HL-60 (cell line): ENCODE measurements around the gene ARL3.

Source experiments
- POLR2AphosphoS5 ChIP-seq: IDR thresholded peaks from 2 replicates; pipeline ENCODE4 v1.6.1; 2012; ENCODE audit warnings: low read depth
- REST ChIP-seq: IDR thresholded peaks from 2 replicates; pipeline ENCODE4 v1.6.1; 2012; ENCODE audit warnings: low read depth; ENCODE audit not compliant: insufficient replicate concordance
- TF ChIP-seq, protein P1 (sequence below): IDR thresholded peaks from one replicate; pipeline ENCODE4 v1.5.1; 2011; ENCODE audit warnings: low read length, control low read depth, inconsistent platforms; ENCODE audit not compliant: insufficient read depth

- TF ChIP-seq POLR2AphosphoS5 = no peak
- TF ChIP-seq, protein P1, sequence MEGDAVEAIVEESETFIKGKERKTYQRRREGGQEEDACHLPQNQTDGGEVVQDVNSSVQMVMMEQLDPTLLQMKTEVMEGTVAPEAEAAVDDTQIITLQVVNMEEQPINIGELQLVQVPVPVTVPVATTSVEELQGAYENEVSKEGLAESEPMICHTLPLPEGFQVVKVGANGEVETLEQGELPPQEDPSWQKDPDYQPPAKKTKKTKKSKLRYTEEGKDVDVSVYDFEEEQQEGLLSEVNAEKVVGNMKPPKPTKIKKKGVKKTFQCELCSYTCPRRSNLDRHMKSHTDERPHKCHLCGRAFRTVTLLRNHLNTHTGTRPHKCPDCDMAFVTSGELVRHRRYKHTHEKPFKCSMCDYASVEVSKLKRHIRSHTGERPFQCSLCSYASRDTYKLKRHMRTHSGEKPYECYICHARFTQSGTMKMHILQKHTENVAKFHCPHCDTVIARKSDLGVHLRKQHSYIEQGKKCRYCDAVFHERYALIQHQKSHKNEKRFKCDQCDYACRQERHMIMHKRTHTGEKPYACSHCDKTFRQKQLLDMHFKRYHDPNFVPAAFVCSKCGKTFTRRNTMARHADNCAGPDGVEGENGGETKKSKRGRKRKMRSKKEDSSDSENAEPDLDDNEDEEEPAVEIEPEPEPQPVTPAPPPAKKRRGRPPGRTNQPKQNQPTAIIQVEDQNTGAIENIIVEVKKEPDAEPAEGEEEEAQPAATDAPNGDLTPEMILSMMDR = no peak
- no peak for TF ChIP-seq REST
These were observed 18.5 kb upstream of the ARL3 start for GRCh38 chr10:102732661-102733060.
